Measurements from ENCODE around the gene TMOD1. TPM values are rescaled to one million over a fixed set of nuclear protein-coding genes. Genes with fewer than 3 reads are reported as not detected.
A peak's percentile ranks its signal among the peaks of the same experiment; 100 is the strongest.

The TMOD1 gene
- total and polyA plus RNA-seq, 4 donors: 9.2 to 20.0 (median 14.1) TPM

GRCh38 chr9:97510797-97511654 lies 9.6 kb downstream of the TMOD1 start:
- Histone ChIP-seq H3K27me3 (ENCODE audit: control insufficient read depth in 4 of 4, insufficient read depth in 4 of 4, low read length in 3 of 4) (no peaks in the 10 kb centered on the region), H3K9ac (ENCODE audit: low read depth in 1 of 2, low read length in 2 of 2) (no peak overlapping the region), H3K9me3 (ENCODE audit: control insufficient read depth in 4 of 4, low read length in 3 of 4) (no peaks in the 10 kb centered on the region), H3K4me3 (ENCODE audit: low read depth in 1 of 3, low read length in 3 of 3) (no peak overlapping the region), H3K36me3 (ENCODE audit: control insufficient read depth in 4 of 4, insufficient read depth in 3 of 4, low read depth in 1 of 4, low read length in 3 of 4) (no peaks in the 10 kb centered on the region), H3K27ac (ENCODE audit: low read depth in 1 of 2, low read length in 2 of 2) (no peak overlapping the region), H3K4me1 (ENCODE audit: control insufficient read depth in 4 of 4, insufficient read depth in 4 of 4, low read length in 3 of 4) (no peaks in the 10 kb centered on the region)
- peak; percentile 10 for DNase-seq (ENCODE audit: low spot score)
- WGBS: 87% methylated on average over 10 of the region's 10 CpGs
- TF ChIP-seq, protein P1, sequence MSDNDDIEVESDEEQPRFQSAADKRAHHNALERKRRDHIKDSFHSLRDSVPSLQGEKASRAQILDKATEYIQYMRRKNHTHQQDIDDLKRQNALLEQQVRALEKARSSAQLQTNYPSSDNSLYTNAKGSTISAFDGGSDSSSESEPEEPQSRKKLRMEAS (IDR thresholded peaks at IDR 0.05): no peak
- TF ChIP-seq, protein P2, sequence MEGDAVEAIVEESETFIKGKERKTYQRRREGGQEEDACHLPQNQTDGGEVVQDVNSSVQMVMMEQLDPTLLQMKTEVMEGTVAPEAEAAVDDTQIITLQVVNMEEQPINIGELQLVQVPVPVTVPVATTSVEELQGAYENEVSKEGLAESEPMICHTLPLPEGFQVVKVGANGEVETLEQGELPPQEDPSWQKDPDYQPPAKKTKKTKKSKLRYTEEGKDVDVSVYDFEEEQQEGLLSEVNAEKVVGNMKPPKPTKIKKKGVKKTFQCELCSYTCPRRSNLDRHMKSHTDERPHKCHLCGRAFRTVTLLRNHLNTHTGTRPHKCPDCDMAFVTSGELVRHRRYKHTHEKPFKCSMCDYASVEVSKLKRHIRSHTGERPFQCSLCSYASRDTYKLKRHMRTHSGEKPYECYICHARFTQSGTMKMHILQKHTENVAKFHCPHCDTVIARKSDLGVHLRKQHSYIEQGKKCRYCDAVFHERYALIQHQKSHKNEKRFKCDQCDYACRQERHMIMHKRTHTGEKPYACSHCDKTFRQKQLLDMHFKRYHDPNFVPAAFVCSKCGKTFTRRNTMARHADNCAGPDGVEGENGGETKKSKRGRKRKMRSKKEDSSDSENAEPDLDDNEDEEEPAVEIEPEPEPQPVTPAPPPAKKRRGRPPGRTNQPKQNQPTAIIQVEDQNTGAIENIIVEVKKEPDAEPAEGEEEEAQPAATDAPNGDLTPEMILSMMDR (IDR thresholded peaks at IDR 0.05; ENCODE audit: low read depth, low read length, missing input control): no peak
- TF ChIP-seq SP1 (IDR thresholded peaks at IDR 0.05) (no peak), YY1 (IDR thresholded peaks at IDR 0.05) (no peak), GABPA (IDR thresholded peaks at IDR 0.05 in 1 of 2, conservative IDR thresholded peaks at IDR 0.05 in 1 of 2) (no peak), HNF4A (conservative IDR thresholded peaks at IDR 0.05) (no peak), EGR1 (IDR thresholded peaks at IDR 0.05; ENCODE audit: low read depth in 2 of 2) (no peak), NR2F2 (IDR thresholded peaks at IDR 0.05) (no peak), RAD21 (IDR thresholded peaks at IDR 0.05) (no peak), ZBTB33 (IDR thresholded peaks at IDR 0.05) (no peak)

- H3K27ac ChIP-seq (ENCODE audit: low read depth in 1 of 2, low read length in 2 of 2): no peak overlapping the region
Observed at GRCh38 chr9:97511655-97512427, 10.4 kb downstream of the TMOD1 start.

More at GRCh38 chr9:97511655-97512427, 10.4 kb downstream of the TMOD1 start:
- TF ChIP-seq ZBTB33 (IDR thresholded peaks at IDR 0.05) (no peak), RAD21 (IDR thresholded peaks at IDR 0.05) (no peak), YY1 (IDR thresholded peaks at IDR 0.05) (no peak), RXRA (IDR thresholded peaks at IDR 0.05) (no peak), SP1 (IDR thresholded peaks at IDR 0.05) (no peak), GABPA (IDR thresholded peaks at IDR 0.05 in 1 of 2, conservative IDR thresholded peaks at IDR 0.05 in 1 of 2) (no peak), NR2F2 (IDR thresholded peaks at IDR 0.05) (no peak), TAF1 (conservative IDR thresholded peaks at IDR 0.05) (no peak), FOXA1 (IDR thresholded peaks at IDR 0.05) (no peak), EGR1 (IDR thresholded peaks at IDR 0.05; ENCODE audit: low read depth in 2 of 2) (no peak)
- TF ChIP-seq, protein P2 (IDR thresholded peaks at IDR 0.05; ENCODE audit: low read depth, low read length, missing input control): no peak
- TF ChIP-seq, protein P1 (IDR thresholded peaks at IDR 0.05): no peak
- TF ChIP-seq, protein P3, sequence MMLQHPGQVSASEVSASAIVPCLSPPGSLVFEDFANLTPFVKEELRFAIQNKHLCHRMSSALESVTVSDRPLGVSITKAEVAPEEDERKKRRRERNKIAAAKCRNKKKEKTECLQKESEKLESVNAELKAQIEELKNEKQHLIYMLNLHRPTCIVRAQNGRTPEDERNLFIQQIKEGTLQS (IDR thresholded peaks at IDR 0.05): no peak
- 90% methylated on average over 6 of the region's 6 CpGs for WGBS
- H3K4me1 ChIP-seq (ENCODE audit: control insufficient read depth in 4 of 4, insufficient read depth in 4 of 4, low read length in 3 of 4): no peaks in the 10 kb centered on the region
- no peak overlapping the region for H3K4me3 ChIP-seq (ENCODE audit: low read depth in 1 of 3, low read length in 3 of 3)
- no peak overlapping the region for H3K9ac ChIP-seq (ENCODE audit: low read depth in 1 of 2, low read length in 2 of 2)
- H3K27me3 ChIP-seq (ENCODE audit: control insufficient read depth in 4 of 4, insufficient read depth in 4 of 4, low read length in 3 of 4): no peaks in the 10 kb centered on the region
- no peaks in the 10 kb centered on the region for H3K9me3 ChIP-seq (ENCODE audit: control insufficient read depth in 4 of 4, low read length in 3 of 4)
- H3K36me3 ChIP-seq (ENCODE audit: control insufficient read depth in 4 of 4, insufficient read depth in 3 of 4, low read depth in 1 of 4, low read length in 3 of 4): no peaks in the 10 kb centered on the region
- DNase-seq (ENCODE audit: low spot score): peak; percentile 14
